Endothelial cell (in vitro differentiated cells): ENCODE data around the gene CKAP5. TPM values are rescaled to one million over a fixed set of nuclear protein-coding genes. Genes with fewer than 3 reads are reported as not detected.

Experiments used
- DNase-seq: peaks from one replicate; pipeline ENCODE4 v3.0.0; 2021; ENCODE audit warnings: low spot score
- H3K27ac Mint-ChIP-seq: one replicate; pipeline ENCODE4 v1.8.0; 2021; ENCODE audit warnings: mixed read lengths, inconsistent platforms; ENCODE audit not compliant: unreplicated experiment
- H3K27me3 Mint-ChIP-seq: one replicate; pipeline ENCODE4 v1.8.0; 2021; ENCODE audit warnings: mild to moderate bottlenecking, moderate library complexity, mixed read lengths, inconsistent platforms; ENCODE audit not compliant: unreplicated experiment
- H3K36me3 Mint-ChIP-seq: one replicate; pipeline ENCODE4 v1.8.0; 2021; ENCODE audit warnings: mild to moderate bottlenecking, low read depth, mixed read lengths, inconsistent platforms; ENCODE audit not compliant: unreplicated experiment
- H3K4me1 Mint-ChIP-seq: one replicate; pipeline ENCODE4 v1.8.0; 2021; ENCODE audit warnings: mild to moderate bottlenecking, mixed read lengths, inconsistent platforms; ENCODE audit not compliant: unreplicated experiment
- H3K4me3 Mint-ChIP-seq: one replicate; pipeline ENCODE4 v1.8.0; 2021; ENCODE audit warnings: mild to moderate bottlenecking, mixed read lengths, inconsistent platforms; ENCODE audit not compliant: unreplicated experiment
- H3K9me3 Mint-ChIP-seq: one replicate; pipeline ENCODE4 v1.8.0; 2021; ENCODE audit warnings: mixed read lengths, inconsistent platforms; ENCODE audit not compliant: unreplicated experiment
- CTCF ChIP-seq: fragments of 200-600 bp; sonication (generic); IDR thresholded peaks from one replicate; pipeline ENCODE4 v1.5.0; 2021; ENCODE audit warnings: antibody characterized with exemption; ENCODE audit not compliant: unreplicated experiment
- total RNA-seq: library from RNA; stranded (reverse); fragmentation: NEBNext Ultra II Directional; extraction: Animal tissue kit (Norgen Biotek cat#: 25700); gene quantifications from one replicate; pipeline ENCODE4 v1.2.1, GENCODE V29; 2021; ENCODE audit not compliant: unreplicated experiment

CKAP5 gene
- total RNA-seq, 1 donor from 2014 or later = 84.4 TPM

- Mint-ChIP-seq H3K27me3 (no peaks in the 10 kb centered on the region), H3K9me3 (no peaks in the 10 kb centered on the region), H3K4me3 (peak overlapping the region; percentile 24), H3K27ac (no peak overlapping the region), H3K36me3 (peaks cover 42% of the 10 kb centered on the region), H3K4me1 (no peaks in the 10 kb centered on the region)
- no peak for TF ChIP-seq CTCF
- no peak for DNase-seq
Observed at GRCh38 chr11:46868912-46869311, 22.8 kb upstream of the CKAP5 start.

- no peak for DNase-seq
- H3K4me1 Mint-ChIP-seq = no peaks in the 10 kb centered on the region
- H3K9me3 Mint-ChIP-seq = no peaks in the 10 kb centered on the region
- H3K36me3 Mint-ChIP-seq = peaks cover 37% of the 10 kb centered on the region
- TF ChIP-seq CTCF = no peak
- H3K4me3 Mint-ChIP-seq = no peak overlapping the region
- no peaks in the 10 kb centered on the region for H3K27me3 Mint-ChIP-seq
- no peak overlapping the region for H3K27ac Mint-ChIP-seq
Observed at GRCh38 chr11:46865340-46865739, 19.3 kb upstream of the CKAP5 start.

GRCh38 chr11:46860218-46860617, 14.1 kb upstream of the CKAP5 start:
- H3K27ac Mint-ChIP-seq = no peak overlapping the region
- no peak for TF ChIP-seq CTCF
- peaks cover 4% of the 10 kb centered on the region for H3K4me1 Mint-ChIP-seq

GRCh38 chr11:46858920-46859546, 13.0 kb upstream of the CKAP5 start:
- H3K9me3 Mint-ChIP-seq = no peaks in the 10 kb centered on the region
- peak overlapping the region; percentile 56 for H3K4me3 Mint-ChIP-seq
- no peak overlapping the region for H3K27ac Mint-ChIP-seq
- DNase-seq = no peak
- peaks cover 25% of the 10 kb centered on the region for H3K36me3 Mint-ChIP-seq
- H3K4me1 Mint-ChIP-seq = peaks cover 4% of the 10 kb centered on the region
- TF ChIP-seq CTCF = no peak
- no peaks in the 10 kb centered on the region for H3K27me3 Mint-ChIP-seq

More at GRCh38 chr11:46860218-46860617, 14.1 kb upstream of the CKAP5 start:
- Mint-ChIP-seq H3K27me3 (no peaks in the 10 kb centered on the region), H3K4me3 (no peak overlapping the region), H3K36me3 (peaks cover 37% of the 10 kb centered on the region), H3K9me3 (no peaks in the 10 kb centered on the region)
- DNase-seq = no peak

- Mint-ChIP-seq H3K27ac (no peak overlapping the region), H3K4me1 (peaks cover 4% of the 10 kb centered on the region), H3K9me3 (no peaks in the 10 kb centered on the region), H3K36me3 (peaks cover 15% of the 10 kb centered on the region), H3K4me3 (no peak overlapping the region), H3K27me3 (no peaks in the 10 kb centered on the region)
- DNase-seq = no peak
- no peak for TF ChIP-seq CTCF
Observed at GRCh38 chr11:46857666-46858065, 11.6 kb upstream of the CKAP5 start.
